DND-41 (cell line): ENCODE data around the gene FXYD3.

Experiments used
- CTCF ChIP-seq: IDR thresholded peaks from 2 replicates; pipeline ENCODE4 v1.5.1; 2012; ENCODE audit warnings: borderline replicate concordance, low read length, moderate library complexity, mild to moderate bottlenecking; ENCODE audit not compliant: poor library complexity, severe bottlenecking; ENCODE audit errors: extremely low read depth
- EZH2 ChIP-seq: IDR thresholded peaks from 3 replicates; pipeline ENCODE4 v1.6.1; 2012; ENCODE audit warnings: borderline replicate concordance, low read depth, mild to moderate bottlenecking, moderate library complexity, low read length, inconsistent platforms; ENCODE audit not compliant: severe bottlenecking

GRCh38 chr19:35143231-35143715 lies 27.6 kb downstream of the FXYD3 start, which contains the start of gene FXYD7:
- TF ChIP-seq CTCF: no peak
- no peak for TF ChIP-seq EZH2
